Ovary (tissue), 9 donors: ENCODE measurements around the gene NSFL1C. TPM values are rescaled to one million over a fixed set of nuclear protein-coding genes. Genes with fewer than 3 reads are reported as not detected.

ENCODE experiments used
- DNase-seq, 5 donors: peaks; one replicate each; pipeline ENCODE4 v3.0.0-alpha.2; 2019 to 2020
- H3K27ac ChIP-seq, 2 donors: fragments of 200-600 bp; one replicate each; pipeline versions ENCODE4 v1.5.1 to v1.8.0; 2019 to 2022
- H3K27me3 ChIP-seq: fragments of 200-600 bp; one replicate; pipeline ENCODE4 v1.8.0; 2022
- H3K36me3 ChIP-seq: fragments of 200-600 bp; sonication (generic); one replicate; pipeline ENCODE4 v1.5.1; 2019
- H3K4me1 ChIP-seq: one replicate; pipeline ENCODE4 v1.8.1; 2013; ENCODE audit warnings: mild to moderate bottlenecking, moderate library complexity; ENCODE audit not compliant: insufficient read depth
- H3K4me3 ChIP-seq: fragments of 200-600 bp; sonication (generic); one replicate; pipeline ENCODE4 v1.5.1; 2017
- H3K9me3 ChIP-seq, 2 donors: fragments of 200-600 bp in 1 of 2; sonication (generic) in 1 of 2; one replicate each; pipeline versions ENCODE4 v1.5.1 to v1.8.1; 2013 to 2019; ENCODE audit warnings: mild to moderate bottlenecking in 1 of 2, moderate library complexity in 1 of 2
- EP300 ChIP-seq: sonication (generic); formaldehyde crosslinking; IDR thresholded peaks from one replicate; pipeline ENCODE4 v1.6.1; 2017; ENCODE audit warnings: antibody characterized with exemption
- POLR2A ChIP-seq: fragments of 450-650 bp; IDR thresholded peaks from one replicate; pipeline ENCODE4 v1.6.1; 2017; ENCODE audit warnings: antibody characterized with exemption, mild to moderate bottlenecking, moderate library complexity
- WGBS, 3 donors: extraction: QIAGEN DNeasy Blood & Tissue Kit in 1 of 3; methylation state at CpG; one replicate each; pipeline versions ENCODE4 v1.1.5 to v1.1.7; 2013 to 2017; 5-methylcytosine and 5-hydroxymethylcytosine counted together
- intact Hi-C, 4 donors: fragments of 100-400 bp; cut with DNase I; formaldehyde crosslinking; loops; one replicate each; pipeline versions ENCODE4 v1.11.0 to v1.15.1; 2022 to 2023
- polyA plus RNA-seq, 2 donors: library from polyadenylated mRNA; stranded (reverse); fragments of 200-250 nt in 1 of 2; fragments of 350-450 nt in 1 of 2; fragmentation: Illumina TruSeq in 1 of 2; extraction: RNeasy Lipid Tissue Mini Kit (QIAGEN cat#74804) in 1 of 2; gene quantifications; one replicate each; pipeline ENCODE4 v1.2.3, GENCODE V29; 2013 to 2014
- total RNA-seq, 7 donors: library from RNA; depleted of rRNA in 2 of 7; stranded (reverse); fragments of >200 nt in 2 of 7; fragmentation: NEBNext Ultra II Directional in 3 of 7; extraction: Animal tissue kit (Norgen Biotek cat#: 25700) in 3 of 7; gene quantifications; one replicate each; pipeline versions ENCODE4 v1.1.0 to v1.2.4, GENCODE V29; 2016 to 2023
- TF ChIP-seq, protein P1 (sequence below), 3 donors: fragments of 450-650 bp in 2 of 3; fragments of 200-600 bp in 1 of 3; IDR thresholded peaks; one replicate each; pipeline versions ENCODE4 v1.5.1 to v1.8.0; 2016 to 2022; ENCODE audit warnings: antibody characterized with exemption in 3 of 3, mild to moderate bottlenecking in 1 of 3
- donor health status: DM: no; HTN: no; CAD: no; lungs with moderate emphysema.
- donor health status: DM: no; HTN: no; CAD: no.
- donor health status: Bipolar disorder and iron deficiency.
- donor health status: DM: yes; HTN: yes; CAD: no.
- donor health status: DM: no; HTN: no; CAD: no.
- donor health status: DM: yes; HTN: yes; CAD: no.

NSFL1C gene
- total and polyA plus RNA-seq, 9 donors = 23.4 to 105 (median 63.2) TPM

DNA sequence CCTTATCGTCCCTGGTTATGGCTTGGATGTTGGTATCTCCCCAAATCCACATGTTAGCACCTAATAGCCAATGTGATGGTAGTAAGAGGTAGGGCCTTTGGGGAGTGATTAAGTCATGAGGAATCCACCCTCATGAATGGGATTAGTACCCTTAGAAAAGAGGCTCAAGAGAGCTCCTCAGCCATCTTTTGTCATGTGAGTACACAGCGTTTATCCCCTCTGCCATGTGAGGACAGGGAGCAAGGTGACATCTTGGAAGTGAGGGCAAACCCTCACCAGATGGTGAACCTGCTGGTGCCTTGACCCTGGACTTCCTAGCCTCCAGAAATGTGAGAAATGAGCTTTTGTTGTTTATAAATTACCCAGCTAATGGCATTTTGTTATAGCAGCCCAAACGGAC lies 40.6 kb upstream of the NSFL1C start:
- H3K27ac ChIP-seq = no peak overlapping the region
- 61 to 78% (median 64%) methylated on average over 3 of the region's 3 CpGs for WGBS, 3 donors
- no peaks in the 10 kb centered on the region for H3K27me3 ChIP-seq
- H3K4me3 ChIP-seq = no peak overlapping the region
- intact Hi-C loops = no loop called here
- DNase-seq = no peak
- TF ChIP-seq POLR2A (no peak), EP300 (no peak)
- TF ChIP-seq, protein P1, sequence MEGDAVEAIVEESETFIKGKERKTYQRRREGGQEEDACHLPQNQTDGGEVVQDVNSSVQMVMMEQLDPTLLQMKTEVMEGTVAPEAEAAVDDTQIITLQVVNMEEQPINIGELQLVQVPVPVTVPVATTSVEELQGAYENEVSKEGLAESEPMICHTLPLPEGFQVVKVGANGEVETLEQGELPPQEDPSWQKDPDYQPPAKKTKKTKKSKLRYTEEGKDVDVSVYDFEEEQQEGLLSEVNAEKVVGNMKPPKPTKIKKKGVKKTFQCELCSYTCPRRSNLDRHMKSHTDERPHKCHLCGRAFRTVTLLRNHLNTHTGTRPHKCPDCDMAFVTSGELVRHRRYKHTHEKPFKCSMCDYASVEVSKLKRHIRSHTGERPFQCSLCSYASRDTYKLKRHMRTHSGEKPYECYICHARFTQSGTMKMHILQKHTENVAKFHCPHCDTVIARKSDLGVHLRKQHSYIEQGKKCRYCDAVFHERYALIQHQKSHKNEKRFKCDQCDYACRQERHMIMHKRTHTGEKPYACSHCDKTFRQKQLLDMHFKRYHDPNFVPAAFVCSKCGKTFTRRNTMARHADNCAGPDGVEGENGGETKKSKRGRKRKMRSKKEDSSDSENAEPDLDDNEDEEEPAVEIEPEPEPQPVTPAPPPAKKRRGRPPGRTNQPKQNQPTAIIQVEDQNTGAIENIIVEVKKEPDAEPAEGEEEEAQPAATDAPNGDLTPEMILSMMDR (IDR thresholded peaks at IDR 0.05) = no peak
- no peaks in the 10 kb centered on the region for H3K9me3 ChIP-seq
- no peaks in the 10 kb centered on the region for H3K4me1 ChIP-seq
- H3K36me3 ChIP-seq = no peaks in the 10 kb centered on the region

DNA sequence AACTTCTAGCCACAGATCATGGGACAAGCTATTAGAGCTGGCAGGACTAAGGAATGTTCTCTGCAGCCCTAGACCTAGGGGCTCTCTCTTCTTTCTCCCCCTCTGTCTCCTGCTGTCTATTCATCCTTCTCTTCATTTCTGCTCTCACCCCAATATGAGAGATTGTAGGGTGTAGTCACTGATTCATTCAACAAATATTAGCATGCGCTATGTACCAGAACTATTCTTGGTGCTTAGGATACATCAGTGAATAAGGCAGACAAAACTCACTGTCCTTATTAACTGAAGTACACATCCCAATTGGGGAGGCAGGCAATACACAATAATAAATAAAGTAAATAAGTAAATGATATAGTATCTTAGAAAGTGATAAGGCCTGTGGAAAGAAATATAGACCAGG lies 39.2 kb upstream of the NSFL1C start:
- no peaks in the 10 kb centered on the region for H3K4me1 ChIP-seq
- no peaks in the 10 kb centered on the region for H3K9me3 ChIP-seq
- TF ChIP-seq, protein P1 (IDR thresholded peaks at IDR 0.05) = no peak
- TF ChIP-seq EP300 (no peak), POLR2A (no peak)
- no peak overlapping the region for H3K27ac ChIP-seq
- 0 to 100% (median 94%) methylated on average over 1 of the region's 1 CpG for WGBS, 3 donors
- no peak for DNase-seq
- intact Hi-C loops = no loop called here
- no peak overlapping the region for H3K4me3 ChIP-seq
- no peaks in the 10 kb centered on the region for H3K36me3 ChIP-seq
- H3K27me3 ChIP-seq = no peaks in the 10 kb centered on the region

DNA sequence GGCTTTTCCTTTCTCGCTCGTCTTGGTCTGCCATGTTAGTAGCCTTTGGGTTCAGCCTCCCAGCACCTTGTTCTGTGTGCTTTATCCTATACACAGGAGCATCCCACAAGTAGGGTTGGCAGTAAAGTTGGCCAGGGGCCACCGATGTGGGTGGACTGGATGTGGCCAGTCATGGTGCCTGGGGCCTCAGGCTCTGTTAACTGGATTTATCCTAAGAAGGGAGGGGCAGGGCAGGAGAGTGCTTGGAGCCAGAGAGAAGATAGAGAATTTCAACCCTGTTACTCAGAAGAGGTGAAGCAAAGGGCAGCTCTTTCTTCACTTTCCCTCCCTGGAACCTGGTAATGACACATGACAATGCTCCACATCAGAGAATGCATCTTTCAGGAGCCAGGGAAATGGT lies 38.7 kb upstream of the NSFL1C start:
- H3K27me3 ChIP-seq = no peaks in the 10 kb centered on the region
- no peaks in the 10 kb centered on the region for H3K4me1 ChIP-seq
- no peaks in the 10 kb centered on the region for H3K9me3 ChIP-seq
- DNase-seq = no peak
- H3K4me3 ChIP-seq = no peak overlapping the region
- H3K27ac ChIP-seq = no peak overlapping the region
- no peaks in the 10 kb centered on the region for H3K36me3 ChIP-seq
- TF ChIP-seq EP300 = no peak
- no peak for TF ChIP-seq POLR2A
- TF ChIP-seq, protein P1 (IDR thresholded peaks at IDR 0.05) = no peak
- 56 to 87% (median 75%) methylated on average over 3 of the region's 3 CpGs for WGBS, 3 donors
- intact Hi-C loops = no loop called here

DNA sequence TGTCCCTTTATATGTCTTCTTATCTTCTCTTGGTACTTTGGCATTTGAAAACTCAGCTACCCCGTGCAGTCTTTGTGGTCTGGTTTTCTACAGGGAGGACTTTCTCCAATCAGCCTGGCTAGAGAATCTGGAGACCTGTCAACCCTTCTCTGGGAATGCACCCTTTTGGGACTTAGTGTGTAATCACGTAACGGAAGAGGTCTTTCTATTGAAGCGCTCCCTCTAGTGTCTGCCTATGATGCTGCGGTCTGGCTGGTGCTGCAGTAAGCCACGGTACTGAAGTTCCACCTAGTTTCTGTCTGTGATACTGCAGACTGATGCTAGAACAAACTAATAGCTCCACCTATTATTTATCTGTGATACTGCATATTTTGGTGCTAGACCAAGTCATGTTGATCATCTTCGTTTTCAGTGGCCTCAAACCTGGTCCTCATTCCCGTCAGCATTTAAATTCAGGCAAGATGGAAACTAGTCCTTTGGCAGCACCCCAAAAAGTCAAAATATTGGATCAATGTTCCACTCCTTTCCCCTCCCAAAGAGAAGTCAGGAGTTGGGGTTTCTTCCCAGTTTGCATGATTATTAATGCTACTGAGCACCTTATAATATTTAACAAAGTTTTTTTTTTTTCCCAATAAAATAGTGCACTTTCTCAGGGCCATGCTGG lies 37.0 kb upstream of the NSFL1C start:
- H3K4me1 ChIP-seq = no peaks in the 10 kb centered on the region
- TF ChIP-seq, protein P1 (IDR thresholded peaks at IDR 0.05) = no peak
- TF ChIP-seq EP300 (no peak), POLR2A (no peak)
- 2 to 4% (median 2%) methylated on average over 8 of the region's 8 CpGs for WGBS, 3 donors
- no peak for DNase-seq
- no peaks in the 10 kb centered on the region for H3K36me3 ChIP-seq
- no peaks in the 10 kb centered on the region for H3K27me3 ChIP-seq
- H3K27ac ChIP-seq = no peak overlapping the region
- intact Hi-C loops = no loop called here
- H3K4me3 ChIP-seq = no peak overlapping the region
- no peaks in the 10 kb centered on the region for H3K9me3 ChIP-seq
